NT2/D1 (cell line): Measurements from ENCODE around the gene TXK.

ENCODE experiments used
- YY1 ChIP-seq: IDR thresholded peaks from 2 replicates; pipeline ENCODE4 v1.6.1; 2011; ENCODE audit not compliant: insufficient read length, insufficient read depth
- ZNF274 ChIP-seq: IDR thresholded peaks from 2 replicates; pipeline ENCODE4 v1.6.1; 2011; ENCODE audit warnings: mild to moderate bottlenecking, low read depth, low read length

GRCh38 chr4:48046059-48046458 lies 88.0 kb downstream of the TXK start:
- TF ChIP-seq YY1 (no peak), ZNF274 (no peak)
